Peyer's patch (tissue), 4 donors: ENCODE data around the gene SMOC1. TPM values are rescaled to one million over a fixed set of nuclear protein-coding genes. Genes with fewer than 3 reads are reported as not detected.

Source experiments
- DNase-seq, 3 donors: peaks; one replicate each; pipeline ENCODE4 v3.0.0-alpha.2; 2017 to 2019
- H3K27ac ChIP-seq, 4 donors: fragments of 200-600 bp; sonication (generic); one replicate each; pipeline ENCODE4 v1.5.1; 2016 to 2019
- H3K27me3 ChIP-seq, 2 donors: fragments of 200-600 bp; sonication (generic); one replicate each; pipeline ENCODE4 v1.5.1; 2019
- H3K36me3 ChIP-seq, 3 donors: fragments of 200-600 bp; sonication (generic); one replicate each; pipeline ENCODE4 v1.5.1; 2016 to 2019
- H3K4me1 ChIP-seq, 4 donors: fragments of 200-600 bp; sonication (generic); one replicate each; pipeline ENCODE4 v1.5.1; 2016 to 2019
- H3K4me3 ChIP-seq, 4 donors: fragments of 200-600 bp; sonication (generic); 1 replicate in 3 of 4; 2 replicates in 1 of 4; pipeline ENCODE4 v1.5.1; 2016 to 2019; ENCODE audit warnings: mild to moderate bottlenecking in 1 of 4
- H3K9me3 ChIP-seq, 4 donors: fragments of 200-600 bp; sonication (generic); one replicate each; pipeline ENCODE4 v1.5.1; 2016 to 2019; ENCODE audit warnings: mild to moderate bottlenecking in 1 of 4
- POLR2A ChIP-seq, 2 donors: fragments of 450-650 bp; IDR thresholded peaks; one replicate each; pipeline ENCODE4 v1.5.1; 2017; ENCODE audit warnings: antibody characterized with exemption in 2 of 2, mild to moderate bottlenecking in 2 of 2, moderate library complexity in 2 of 2
- total RNA-seq, 4 donors: library from RNA; depleted of rRNA; stranded (reverse); fragments of >200 nt; gene quantifications; one replicate each; pipeline ENCODE4 v1.1.0, GENCODE V29; 2016
- TF ChIP-seq, protein P1 (sequence below), 6 experiments: fragments of 450-650 bp in 4 of 6; fragments of 200-600 bp in 2 of 6; sonication (generic) in 1 of 6; IDR thresholded peaks; one replicate each; pipeline ENCODE4 v1.5.1; 2017 to 2019; ENCODE audit warnings: antibody characterized with exemption in 6 of 6, mild to moderate bottlenecking in 3 of 6, moderate library complexity in 1 of 6

SMOC1 gene
- total RNA-seq, 4 donors from 2014 or later: 0.35 to 0.54 (median 0.38) TPM; not detected in 1

DNA sequence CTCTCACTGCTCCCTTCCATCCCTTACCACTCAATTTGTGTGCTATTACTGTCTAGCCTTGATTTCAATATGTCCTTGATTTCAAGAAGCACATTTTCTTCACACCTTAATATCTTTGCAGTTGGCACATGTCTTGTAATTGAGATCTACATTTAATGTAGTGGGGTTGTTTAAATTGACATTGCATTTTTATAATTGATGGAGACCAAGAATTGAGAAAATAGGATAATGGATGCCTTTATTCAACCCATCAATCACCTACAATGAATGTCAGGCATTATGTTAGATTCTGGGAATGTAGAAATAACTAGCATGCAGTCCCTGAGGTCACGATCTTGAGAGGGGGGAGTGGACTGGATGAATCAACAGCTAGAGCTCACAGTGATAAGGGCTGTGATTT, 94.6 kb downstream of the SMOC1 start:
- no peaks in the 10 kb centered on the region for H3K36me3 ChIP-seq
- H3K4me3 ChIP-seq: no peak overlapping the region
- no peak for DNase-seq
- no peaks in the 10 kb centered on the region for H3K4me1 ChIP-seq
- H3K9me3 ChIP-seq: no peaks in the 10 kb centered on the region
- no peaks in the 10 kb centered on the region for H3K27me3 ChIP-seq
- no peak overlapping the region for H3K27ac ChIP-seq
- TF ChIP-seq, protein P1, sequence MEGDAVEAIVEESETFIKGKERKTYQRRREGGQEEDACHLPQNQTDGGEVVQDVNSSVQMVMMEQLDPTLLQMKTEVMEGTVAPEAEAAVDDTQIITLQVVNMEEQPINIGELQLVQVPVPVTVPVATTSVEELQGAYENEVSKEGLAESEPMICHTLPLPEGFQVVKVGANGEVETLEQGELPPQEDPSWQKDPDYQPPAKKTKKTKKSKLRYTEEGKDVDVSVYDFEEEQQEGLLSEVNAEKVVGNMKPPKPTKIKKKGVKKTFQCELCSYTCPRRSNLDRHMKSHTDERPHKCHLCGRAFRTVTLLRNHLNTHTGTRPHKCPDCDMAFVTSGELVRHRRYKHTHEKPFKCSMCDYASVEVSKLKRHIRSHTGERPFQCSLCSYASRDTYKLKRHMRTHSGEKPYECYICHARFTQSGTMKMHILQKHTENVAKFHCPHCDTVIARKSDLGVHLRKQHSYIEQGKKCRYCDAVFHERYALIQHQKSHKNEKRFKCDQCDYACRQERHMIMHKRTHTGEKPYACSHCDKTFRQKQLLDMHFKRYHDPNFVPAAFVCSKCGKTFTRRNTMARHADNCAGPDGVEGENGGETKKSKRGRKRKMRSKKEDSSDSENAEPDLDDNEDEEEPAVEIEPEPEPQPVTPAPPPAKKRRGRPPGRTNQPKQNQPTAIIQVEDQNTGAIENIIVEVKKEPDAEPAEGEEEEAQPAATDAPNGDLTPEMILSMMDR (IDR thresholded peaks at IDR 0.05): no peak
- TF ChIP-seq POLR2A (IDR thresholded peaks at IDR 0.05): no peak

GRCh38 chr14:69979882-69980281, 100.7 kb downstream of the SMOC1 start:
- H3K36me3 ChIP-seq: no peaks in the 10 kb centered on the region
- no peak for TF ChIP-seq POLR2A (IDR thresholded peaks at IDR 0.05)
- TF ChIP-seq, protein P1 (IDR thresholded peaks at IDR 0.05): no peak
- no peak for DNase-seq
- H3K27ac ChIP-seq: no peak overlapping the region
- H3K9me3 ChIP-seq: no peaks in the 10 kb centered on the region
- no peak overlapping the region for H3K4me3 ChIP-seq
- H3K27me3 ChIP-seq: no peaks in the 10 kb centered on the region
- no peaks in the 10 kb centered on the region for H3K4me1 ChIP-seq

- Histone ChIP-seq H3K9me3 (no peaks in the 10 kb centered on the region), H3K27me3 (no peaks in the 10 kb centered on the region), H3K36me3 (no peaks in the 10 kb centered on the region), H3K4me1 (no peaks in the 10 kb centered on the region), H3K4me3 (no peak overlapping the region), H3K27ac (no peak overlapping the region)
- DNase-seq: no peak
- TF ChIP-seq, protein P1 (IDR thresholded peaks at IDR 0.05): no peak
- TF ChIP-seq POLR2A (IDR thresholded peaks at IDR 0.05): no peak
Measured at GRCh38 chr14:69980457-69981425, 101.5 kb downstream of the SMOC1 start.

DNA sequence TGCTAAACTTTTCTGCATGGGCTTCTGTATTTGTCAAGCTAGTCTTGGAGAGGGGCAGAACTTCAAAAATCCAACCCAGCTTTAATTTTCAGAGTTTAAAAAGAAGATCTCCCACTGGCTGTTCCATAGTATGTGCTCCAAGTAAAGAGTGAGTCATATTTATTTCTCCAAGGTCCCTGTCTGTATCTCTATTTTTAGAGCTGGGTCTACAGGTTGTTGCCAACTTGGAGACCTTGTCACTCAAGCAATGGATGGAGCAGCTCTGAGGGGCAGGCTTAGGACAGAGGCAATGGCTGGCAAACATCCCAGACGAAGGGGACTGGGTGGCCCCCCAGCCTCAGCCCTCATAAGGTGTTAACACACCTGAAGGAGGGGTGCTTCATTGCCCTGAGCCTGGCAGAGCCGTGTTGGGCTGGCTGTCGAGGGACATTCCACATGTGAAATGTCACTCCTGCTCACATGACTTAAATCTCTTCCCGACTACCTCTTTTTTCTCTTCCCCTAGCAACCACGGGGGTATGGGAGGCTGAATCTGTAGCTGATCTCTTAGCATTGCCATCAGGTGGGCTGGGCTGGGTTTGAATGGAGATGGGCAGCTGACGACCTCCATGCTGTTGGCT, 103.1 kb downstream of the SMOC1 start:
- TF ChIP-seq, protein P1 (IDR thresholded peaks at IDR 0.05): no peak
- TF ChIP-seq POLR2A (IDR thresholded peaks at IDR 0.05): no peak
- Histone ChIP-seq H3K4me1 (no peaks in the 10 kb centered on the region), H3K27ac (no peak overlapping the region), H3K4me3 (no peak overlapping the region), H3K9me3 (no peaks in the 10 kb centered on the region), H3K27me3 (no peaks in the 10 kb centered on the region), H3K36me3 (no peaks in the 10 kb centered on the region)
- DNase-seq: no peak

DNA sequence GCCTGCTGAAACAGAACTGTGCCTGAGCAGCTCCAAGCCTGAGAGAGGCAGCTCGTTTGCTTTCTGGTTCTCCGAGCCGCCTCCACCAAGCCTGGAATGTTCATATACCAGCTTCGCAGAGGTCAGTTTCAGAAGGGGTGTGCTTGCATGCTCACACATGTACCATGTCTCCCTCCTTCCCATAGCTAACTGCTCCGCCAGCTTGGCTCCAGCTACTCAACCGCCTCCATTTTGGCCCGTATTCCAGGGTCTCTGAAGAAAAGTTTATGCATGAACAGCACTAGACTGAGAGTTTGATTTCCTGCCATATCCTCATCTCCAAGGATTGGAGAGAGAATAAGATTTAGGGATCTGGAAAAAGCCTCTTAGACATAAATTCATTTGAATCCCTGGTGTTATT, 103.7 kb downstream of the SMOC1 start:
- no peak for DNase-seq
- Histone ChIP-seq H3K27ac (no peak overlapping the region), H3K4me3 (no peak overlapping the region), H3K27me3 (no peaks in the 10 kb centered on the region), H3K9me3 (no peaks in the 10 kb centered on the region), H3K36me3 (no peaks in the 10 kb centered on the region), H3K4me1 (no peaks in the 10 kb centered on the region)
- TF ChIP-seq, protein P1 (IDR thresholded peaks at IDR 0.05): no peak
- no peak for TF ChIP-seq POLR2A (IDR thresholded peaks at IDR 0.05)
